Fibroblast of mammary gland (primary cell): Measurements from ENCODE around the gene HOOK2.

Experiments used
- DNase-seq: peaks from one replicate; pipeline ENCODE4 v3.0.0-alpha.2; 2010; ENCODE audit warnings: low read depth
- H3K4me3 ChIP-seq: 2 replicates; pipeline ENCODE4 v1.5.1; 2011; ENCODE audit warnings: low read depth, mild to moderate bottlenecking, low read length, moderate library complexity; ENCODE audit not compliant: control insufficient read depth
- CTCF ChIP-seq: conservative IDR thresholded peaks from 2 replicates; pipeline ENCODE4 v1.5.1; 2011; ENCODE audit warnings: low read depth, low read length, inconsistent platforms; ENCODE audit not compliant: control insufficient read depth, insufficient read depth

Gene HOOK2

GRCh38 chr19:12779162-12779993 is 4.0 kb upstream of the HOOK2 start:
- H3K4me3 ChIP-seq, result peak overlapping the region; percentile 71
- DNase-seq, result peak; percentile 93

GRCh38 chr19:12778905-12779161 is 3.5 kb upstream of the HOOK2 start:
- H3K4me3 ChIP-seq, result peak overlapping the region; percentile 71
- TF ChIP-seq CTCF, result no peak

More at GRCh38 chr19:12779162-12779993, 4.0 kb upstream of the HOOK2 start:
- TF ChIP-seq CTCF, result no peak

GRCh38 chr19:12778017-12778904 is 2.9 kb upstream of the HOOK2 start:
- peak; percentile 76 for DNase-seq
- peak overlapping the region; percentile 71 for H3K4me3 ChIP-seq
- TF ChIP-seq CTCF, result no peak

More at GRCh38 chr19:12778905-12779161, 3.5 kb upstream of the HOOK2 start:
- DNase-seq, result no peak

GRCh38 chr19:12777217-12778016 is 2.1 kb upstream of the HOOK2 start:
- peak; percentile 74 for DNase-seq
- TF ChIP-seq CTCF, result peak; percentile 72
- H3K4me3 ChIP-seq, result peak overlapping the region; percentile 71

- TF ChIP-seq CTCF, result peak; percentile 48
- H3K4me3 ChIP-seq, result no peak overlapping the region
- peak; percentile 50 for DNase-seq
Observed at GRCh38 chr19:12773571-12773970, 1.8 kb downstream of the HOOK2 start.

GRCh38 chr19:12772323-12772722 is 3.0 kb downstream of the HOOK2 start:
- H3K4me3 ChIP-seq, result no peak overlapping the region
- no peak for DNase-seq
- no peak for TF ChIP-seq CTCF
